HCT116 (cell line): ENCODE measurements around the gene B3GNT2. TPM values are rescaled to one million over a fixed set of nuclear protein-coding genes. Genes with fewer than 3 reads are reported as not detected.
"Not testable (repeated sequence)": the region's sequence is repeated elsewhere in the genome, so short reads cannot be mapped to it uniquely, and the experiment has no call there.

Experiments used
- ATAC-seq: fragments of 200-7000 bp; cut with Tn5 transposase; 2 replicates; pipeline ENCODE4 v1.9.1; 2020; ENCODE audit warnings: mild to moderate bottlenecking, moderate library complexity
- BruUV-seq: library from RNA; stranded (reverse); fragments of 400-500 nt; replicated peaks from 2 replicates; lab custom pipeline; 2021; lab: Mats Ljungman, UMichigan
- CTCF ChIA-PET: fragments of 300-600 bp; sonication (Branson Sonifier 250); formaldehyde crosslinking; loops from one replicate; lab custom pipeline; 2021; ENCODE audit warnings: antibody characterized with exemption; lab: Charles Lee
- POLR2A ChIA-PET: fragments of 300-600, 350-600 bp; sonication (Branson Sonifier 250); formaldehyde crosslinking; loops from one replicate; lab custom pipeline; 2021; ENCODE audit warnings: antibody characterized with exemption; lab: Charles Lee
- RAD21 ChIA-PET, 2 experiments: fragments of 300-600 bp; sonication (Branson Sonifier 250); formaldehyde crosslinking; loops; one replicate each; lab custom pipeline; 2023; ENCODE audit warnings: low total read pairs in 2 of 2; ENCODE audit not compliant: uncharacterized antibody in 2 of 2, unreplicated experiment in 2 of 2, low non-redundant PET in 1 of 2; lab: Charles Lee
- DNase-seq: peaks from one replicate; pipeline ENCODE4 v3.0.0-alpha.2; 2010; ENCODE audit warnings: low read depth, low spot score
- H2AFZ ChIP-seq: fragments of 200-600 bp; shearing (Covaris generic), sonication (generic); 2 replicates; pipeline ENCODE4 v1.6.1; 2017; ENCODE audit warnings: low read depth, mixed run types, mixed read lengths, antibody characterized with exemption, low read length; ENCODE audit not compliant: poor library complexity, severe bottlenecking
- H3K27ac ChIP-seq: 2 replicates; pipeline ENCODE4 v1.5.1; 2012; ENCODE audit warnings: low read depth, low read length
- H3K27me3 ChIP-seq: fragments of 200-600 bp; sonication (generic); 2 replicates; pipeline ENCODE4 v1.6.1; 2016; ENCODE audit warnings: mixed run types, low read length, mixed read lengths; ENCODE audit not compliant: insufficient read depth
- H3K36me3 ChIP-seq, 2 experiments: fragments of 200-500 bp in 1 of 2; fragments of 200-600 bp in 1 of 2; sonication (Bioruptor generic) in 1 of 2; sonication (generic) in 1 of 2; 2 replicates each; pipeline versions ENCODE4 v1.5.1 to v1.6.1; 2014 to 2016; ENCODE audit warnings: low read length in 2 of 2, inconsistent platforms in 1 of 2, mixed read lengths in 1 of 2, mixed run types in 1 of 2; ENCODE audit not compliant: insufficient read depth in 2 of 2, control insufficient read depth in 1 of 2
- H3K4me1 ChIP-seq, 2 experiments: fragments of 200-600 bp in 1 of 2; sonication (generic) in 1 of 2; 2 replicates each; pipeline versions ENCODE4 v1.5.1 to v1.6.1; 2012 to 2017; ENCODE audit warnings: low read length in 2 of 2, inconsistent platforms in 1 of 2, mild to moderate bottlenecking in 1 of 2, mixed read lengths in 1 of 2, mixed run types in 1 of 2, moderate library complexity in 1 of 2; ENCODE audit not compliant: insufficient read depth in 2 of 2, control insufficient read depth in 1 of 2
- H3K4me2 ChIP-seq: fragments of 200-600 bp; sonication (generic); 2 replicates; pipeline ENCODE4 v1.6.1; 2017; ENCODE audit warnings: mixed run types, low read length, mixed read lengths
- H3K4me3 ChIP-seq, 2 experiments: fragments of 200-600 bp in 1 of 2; sonication (generic) in 1 of 2; replicated peaks in 1 of 2; 2 replicates each; pipeline ENCODE4 v1.5.1; 2011 to 2016; ENCODE audit warnings: low read length in 2 of 2, control low read depth in 1 of 2, low read depth in 1 of 2, mild to moderate bottlenecking in 1 of 2, mixed read lengths in 1 of 2, mixed run types in 1 of 2
- H3K79me2 ChIP-seq: fragments of 200-600 bp; sonication (generic); 2 replicates; pipeline ENCODE4 v1.6.1; 2017; ENCODE audit warnings: mild to moderate bottlenecking, mixed run types, low read length, moderate library complexity, mixed read lengths; ENCODE audit not compliant: insufficient read depth
- H3K9ac ChIP-seq: fragments of 200-600 bp; sonication (generic); 2 replicates; pipeline ENCODE4 v1.6.1; 2016; ENCODE audit warnings: low read length, mixed read lengths
- H3K9me2 ChIP-seq: fragments of 200-600 bp; sonication (generic), shearing (Covaris generic); 2 replicates; pipeline ENCODE4 v1.6.1; 2017; ENCODE audit warnings: mixed run types, mild to moderate bottlenecking, moderate library complexity; ENCODE audit not compliant: insufficient read depth
- H3K9me3 ChIP-seq, 2 experiments: fragments of 200-500 bp in 1 of 2; fragments of 200-600 bp in 1 of 2; sonication (Bioruptor generic) in 1 of 2; sonication (generic) in 1 of 2; 2 replicates each; pipeline ENCODE4 v1.6.1; 2014 to 2017; ENCODE audit warnings: low read length in 2 of 2, mixed read lengths in 2 of 2, inconsistent platforms in 1 of 2, low read depth in 1 of 2, mild to moderate bottlenecking in 1 of 2, mixed run types in 1 of 2, moderate library complexity in 1 of 2; ENCODE audit not compliant: control insufficient read depth in 1 of 2, insufficient read depth in 1 of 2
- H4K20me1 ChIP-seq: fragments of 200-600 bp; sonication (generic), shearing (Covaris generic); 2 replicates; pipeline ENCODE4 v1.6.1; 2017; ENCODE audit warnings: mixed run types, mild to moderate bottlenecking, moderate library complexity; ENCODE audit not compliant: insufficient read depth
- CEBPB ChIP-seq: IDR thresholded peaks from 2 replicates; pipeline ENCODE4 v1.6.1; 2012; ENCODE audit warnings: low read depth
- ELF1 ChIP-seq: IDR thresholded peaks from 2 replicates; pipeline ENCODE4 v1.6.1; 2012; ENCODE audit warnings: low read depth, borderline replicate concordance
- JUND ChIP-seq: IDR thresholded peaks from 2 replicates; pipeline ENCODE4 v1.6.1; 2012
- intact Hi-C: fragments of 100-400 bp; cut with micrococcal nuclease; formaldehyde crosslinking; loops from 2 replicates; pipeline ENCODE4 v1.10.0; 2022
- total RNA-seq: library from RNA; stranded (reverse); gene quantifications from one replicate; pipeline ENCODE4 v1.2.1, GENCODE V29; 2021; ENCODE audit not compliant: unreplicated experiment

The B3GNT2 gene
- total RNA-seq, 1 experiment from 2014 or later, result 21.5 TPM

DNA sequence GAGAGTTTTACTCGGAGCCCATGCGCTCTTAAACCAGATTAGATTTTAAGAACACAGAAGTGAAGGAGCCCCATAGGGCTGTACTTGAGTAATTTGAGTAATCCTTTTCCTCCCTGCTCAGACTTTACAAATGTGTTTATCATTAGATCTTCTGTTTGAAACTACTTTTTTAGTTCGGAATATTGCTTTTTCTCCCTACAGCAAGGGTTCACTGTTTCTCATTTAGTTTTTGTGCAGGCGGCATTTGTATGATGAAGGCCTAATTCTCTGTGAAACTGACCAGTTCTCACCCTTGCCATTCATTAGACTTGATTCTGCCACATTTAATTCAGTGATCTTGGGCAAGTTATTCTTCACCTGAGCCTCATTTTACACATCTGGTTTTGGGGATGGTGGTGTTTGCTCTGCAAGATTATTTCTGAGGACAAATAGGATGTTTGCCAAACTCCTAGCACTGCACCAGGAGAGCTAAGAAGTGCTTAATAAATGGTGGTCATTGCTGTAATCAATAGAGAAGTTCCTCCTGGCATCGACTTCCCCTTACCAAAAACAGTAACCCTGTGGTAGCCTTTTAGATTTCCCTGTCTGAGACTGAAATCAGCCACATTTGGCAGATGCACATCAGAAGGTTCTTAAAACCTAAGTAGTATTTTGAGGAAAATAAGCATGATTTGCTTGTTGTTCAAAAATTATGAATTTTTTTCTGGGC is 2.2 kb downstream of the B3GNT2 start:
- no peaks in the 10 kb centered on the region for H3K27me3 ChIP-seq
- no peak for DNase-seq
- BruUV-seq, result TSS peak; percentile 42
- intact Hi-C loops, result loop anchor here (2.0 kb wide), 1 partner anchor 213 kb away; no protein-coding TSS in a partner anchor
- peaks cover 19% of the 10 kb centered on the region; the same call in 1 of the 2 replicates for H4K20me1 ChIP-seq
- peak overlapping the region; percentile 82 to 92 for H3K4me3 ChIP-seq
- peaks cover 69% of the 10 kb centered on the region for H3K79me2 ChIP-seq
- H3K27ac ChIP-seq, result no peak overlapping the region
- no peak for ATAC-seq
- no peak overlapping the region for H2AFZ ChIP-seq
- ChIA-PET POLR2A (no interaction called here), RAD21 (no interaction called here), CTCF (no interaction called here)
- H3K9me2 ChIP-seq, result no peaks in the 10 kb centered on the region
- peak overlapping the region; percentile 92 for H3K4me2 ChIP-seq
- H3K9ac ChIP-seq, result peak overlapping the region; percentile 90
- H3K36me3 ChIP-seq, result no peaks in the 10 kb centered on the region
- H3K4me1 ChIP-seq, result peaks cover 2 to 20% of the 10 kb centered on the region in 2 experiments; a peak in 3 of 4 replicates
- TF ChIP-seq ELF1 (no peak), CEBPB (no peak), JUND (no peak)
- H3K9me3 ChIP-seq, result no peaks in the 10 kb centered on the region

DNA sequence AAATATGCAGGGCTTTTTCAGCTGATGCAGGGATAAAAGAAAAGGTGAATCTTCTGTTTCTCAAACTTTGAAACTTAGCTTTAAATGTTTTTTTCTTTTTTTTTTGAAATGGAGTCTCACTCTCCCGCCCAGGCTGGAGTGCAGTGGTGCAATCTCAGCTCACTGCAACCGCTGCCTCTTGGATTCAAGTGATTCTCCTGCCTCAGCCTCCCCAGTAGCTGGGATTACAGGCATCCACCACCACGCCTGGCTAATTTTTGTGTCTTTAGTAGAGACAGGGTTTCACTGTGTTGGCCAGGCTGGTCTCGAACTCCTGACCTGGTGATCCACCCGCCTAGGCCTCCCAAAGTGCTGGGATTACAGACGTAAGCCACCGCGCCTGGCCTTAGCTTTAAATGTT is 2.9 kb downstream of the B3GNT2 start:
- POLR2A ChIA-PET, H3K9ac ChIP-seq, H3K27me3 ChIP-seq, H3K27ac ChIP-seq, H3K9me3 ChIP-seq, H3K9me2 ChIP-seq, intact Hi-C loops, H2AFZ ChIP-seq, BruUV-seq, CTCF ChIA-PET, H3K4me3 ChIP-seq, DNase-seq, RAD21 ChIA-PET, ATAC-seq, H3K36me3 ChIP-seq, H3K4me2 ChIP-seq: not testable (repeated sequence)
- Histone ChIP-seq H3K79me2 (peaks cover 76% of the 10 kb centered on the region), H3K4me1 (peaks cover 2 to 20% of the 10 kb centered on the region in 2 experiments; a peak in 3 of 4 replicates), H4K20me1 (peaks cover 19% of the 10 kb centered on the region; the same call in 1 of the 2 replicates)
